ENCODE results near the gene SYT17.

SYT17 gene

GRCh38 chr16:19254611-19255010 is 86.6 kb downstream of the SYT17 start:
- no peak for DNase-seq (ENCODE audit: low read depth)

GRCh38 chr16:19264123-19264673 is 96.2 kb downstream of the SYT17 start:
- DNase-seq (ENCODE audit: low read depth): no peak

DNA sequence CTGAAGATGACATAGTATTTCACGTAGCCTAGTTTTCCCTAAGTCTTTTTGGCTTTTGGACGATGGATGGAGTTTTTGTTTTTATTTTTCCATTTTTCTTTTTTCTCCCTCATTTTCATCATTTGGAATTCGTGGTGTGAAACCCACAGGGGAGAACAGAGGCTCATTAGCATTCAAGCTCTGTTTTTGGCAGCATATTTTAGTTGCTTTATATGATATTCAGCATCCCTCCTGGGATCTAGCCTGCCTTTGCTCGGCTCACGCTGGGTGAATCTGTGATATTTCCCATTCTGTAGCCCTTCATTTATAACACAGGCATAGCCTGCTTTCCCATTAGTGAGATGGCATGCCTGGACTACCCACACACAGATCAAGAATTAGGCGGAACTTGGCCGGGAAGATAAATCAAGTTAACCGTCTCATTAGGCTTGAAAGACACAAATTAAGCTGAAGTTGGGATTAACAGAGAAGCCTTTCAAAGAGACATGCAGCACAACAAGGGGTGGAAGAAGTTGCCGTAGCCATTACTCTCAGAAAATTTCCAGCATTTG is 97.4 kb downstream of the SYT17 start:
- no peak for DNase-seq (ENCODE audit: low read depth)

DNA sequence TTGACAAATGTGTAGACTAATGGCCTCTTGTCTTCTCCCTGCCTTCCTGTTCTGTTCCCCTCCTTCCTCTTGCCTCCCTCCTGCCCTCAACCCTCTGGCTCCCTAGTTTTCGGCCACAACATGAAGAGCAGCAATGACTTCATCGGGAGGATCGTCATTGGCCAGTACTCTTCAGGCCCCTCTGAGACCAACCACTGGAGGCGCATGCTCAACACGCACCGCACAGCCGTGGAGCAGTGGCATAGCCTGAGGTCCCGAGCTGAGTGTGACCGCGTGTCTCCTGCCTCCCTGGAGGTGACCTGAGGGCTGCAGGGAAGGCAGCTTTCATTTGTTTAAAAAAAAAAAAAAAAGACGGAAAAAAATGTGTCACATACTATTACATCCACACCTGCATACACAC is 98.7 kb downstream of the SYT17 start:
- no peak for DNase-seq (ENCODE audit: low read depth)

DNA sequence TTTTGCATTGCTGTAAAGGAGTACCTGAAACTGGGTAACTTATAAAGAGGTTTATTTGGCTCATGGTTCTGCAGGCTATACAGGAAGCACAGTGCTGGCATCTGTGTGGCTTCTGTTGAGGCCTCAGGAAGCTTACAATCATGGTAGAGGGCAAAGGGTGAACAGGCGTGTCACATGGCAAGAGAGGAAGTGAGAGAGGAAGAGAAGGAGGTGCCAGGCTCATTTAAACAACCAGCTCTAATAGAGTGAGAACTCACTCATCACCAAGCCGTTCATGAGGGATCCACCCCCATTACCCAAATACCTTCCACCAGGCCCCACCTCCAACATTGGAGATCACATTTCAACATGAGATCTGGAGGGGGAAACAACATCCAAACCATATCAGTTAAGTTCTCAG is 101.1 kb downstream of the SYT17 start:
- DNase-seq (ENCODE audit: low read depth): no peak

GRCh38 chr16:19274165-19274797 is 106.2 kb downstream of the SYT17 start:
- DNase-seq (ENCODE audit: low read depth): no peak

DNA sequence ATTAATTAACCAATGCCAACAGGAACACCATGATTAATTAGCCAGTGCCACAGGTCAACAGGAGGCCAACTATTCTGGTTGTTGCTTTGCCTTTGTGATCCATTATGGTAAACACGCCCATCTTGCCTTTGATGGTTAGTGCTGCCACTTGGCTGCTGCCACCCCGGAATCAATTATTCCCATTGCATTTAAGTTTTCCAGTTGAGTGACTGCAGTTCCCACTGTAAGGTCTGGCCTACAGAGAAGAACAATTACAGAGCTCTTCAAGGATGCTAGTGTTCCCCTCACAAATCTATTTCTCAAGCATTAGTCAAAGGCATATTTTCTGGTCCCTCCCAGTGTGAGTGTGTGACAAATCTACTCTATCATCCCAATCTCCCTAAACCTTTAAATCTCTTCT is 110.4 kb downstream of the SYT17 start:
- DNase-seq (ENCODE audit: low read depth): no peak

GRCh38 chr16:19281246-19281645 is 113.2 kb downstream of the SYT17 start:
- no peak for DNase-seq (ENCODE audit: low read depth)

DNA sequence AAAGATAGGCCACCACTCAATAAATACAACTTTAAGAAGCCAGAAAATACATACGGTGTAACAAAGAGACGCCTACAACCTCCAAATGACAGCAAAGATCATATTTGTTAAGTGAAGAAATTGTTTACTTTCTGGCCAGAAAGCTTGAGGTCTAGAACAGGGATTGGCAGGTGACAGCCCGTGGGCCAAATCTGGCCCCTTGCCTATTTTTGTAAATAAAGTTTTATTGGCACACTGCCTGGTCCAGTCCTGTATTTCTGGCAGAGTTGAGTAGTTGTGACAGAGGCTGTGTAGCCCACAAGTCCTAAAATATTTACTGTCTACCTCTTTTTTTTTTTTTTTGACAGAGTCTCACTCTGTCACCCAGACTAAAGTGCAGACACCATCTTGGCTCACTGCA is 114.1 kb downstream of the SYT17 start:
- DNase-seq (ENCODE audit: low read depth): no peak

GRCh38 chr16:19283637-19284036 is 115.6 kb downstream of the SYT17 start:
- DNase-seq (ENCODE audit: low read depth): no peak

DNA sequence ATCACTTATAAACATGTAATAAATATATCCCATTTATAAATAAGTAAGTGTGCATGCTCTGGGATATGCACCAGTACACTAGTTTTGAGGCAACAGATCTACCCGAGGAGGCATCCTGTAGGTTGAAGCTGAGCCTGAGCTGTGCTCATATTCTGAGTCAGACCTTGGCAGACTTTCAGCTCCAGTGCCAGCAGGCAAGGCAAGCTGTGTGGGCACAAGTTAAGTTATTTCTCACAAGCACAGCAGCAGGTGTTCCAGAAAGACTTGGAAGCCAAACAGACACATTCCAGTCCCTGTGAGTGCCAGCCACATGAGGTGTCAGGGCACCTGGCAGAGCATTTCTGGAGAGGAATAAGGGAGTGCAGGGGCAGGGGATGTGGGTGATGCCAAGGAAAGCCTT is 116.2 kb downstream of the SYT17 start:
- DNase-seq (ENCODE audit: low read depth): peak; percentile 14

DNA sequence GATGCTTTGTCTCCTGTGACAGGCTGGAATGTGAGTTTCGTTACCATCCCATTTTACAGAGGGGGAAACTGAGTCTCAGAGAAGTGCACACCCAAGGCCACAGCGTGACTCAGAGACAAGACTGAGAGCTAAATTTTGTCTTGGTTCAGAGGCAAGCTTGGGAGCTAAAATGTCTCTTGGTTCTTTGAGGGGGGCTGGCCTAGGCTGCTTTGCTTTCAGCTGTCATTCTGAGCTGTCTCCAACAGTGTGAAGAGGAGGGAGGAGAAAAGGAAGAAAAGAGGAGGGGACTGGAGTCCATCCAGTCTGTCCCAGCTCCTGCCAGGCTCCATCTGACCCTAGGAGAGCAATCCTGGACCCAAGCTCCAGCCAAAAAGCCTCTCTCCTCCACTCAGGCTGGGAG is 117.4 kb downstream of the SYT17 start, which contains the start of gene CLEC19A:
CLEC19A (plus strand) TSS at position 301 of the 400 bp plus-strand sequence. CDS start 121 bp downstream, outside the sequence.
- DNase-seq (ENCODE audit: low read depth): no peak

DNA sequence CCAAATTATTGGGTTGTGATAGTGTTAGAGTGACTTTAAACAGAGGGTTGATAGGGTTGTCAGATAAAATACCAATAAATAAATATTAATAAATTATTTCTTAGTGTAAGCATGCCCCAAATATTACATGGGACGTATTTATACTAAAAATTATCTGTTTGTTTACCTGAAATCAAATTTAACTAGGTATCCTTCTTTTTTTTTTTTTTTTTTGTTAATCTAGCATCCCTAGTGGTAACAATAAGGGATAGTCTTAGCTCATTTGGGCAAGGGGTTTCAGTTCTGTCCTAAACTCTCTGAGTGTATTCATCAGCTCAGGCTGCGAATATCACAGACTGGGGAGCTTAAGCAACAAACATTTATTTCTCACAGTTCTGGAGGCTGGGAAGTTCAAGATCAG is 118.8 kb downstream of the SYT17 start:
- no peak for DNase-seq (ENCODE audit: low read depth)

GRCh38 chr16:19287241-19287640 is 119.2 kb downstream of the SYT17 start:
- no peak for DNase-seq (ENCODE audit: low read depth)

DNA sequence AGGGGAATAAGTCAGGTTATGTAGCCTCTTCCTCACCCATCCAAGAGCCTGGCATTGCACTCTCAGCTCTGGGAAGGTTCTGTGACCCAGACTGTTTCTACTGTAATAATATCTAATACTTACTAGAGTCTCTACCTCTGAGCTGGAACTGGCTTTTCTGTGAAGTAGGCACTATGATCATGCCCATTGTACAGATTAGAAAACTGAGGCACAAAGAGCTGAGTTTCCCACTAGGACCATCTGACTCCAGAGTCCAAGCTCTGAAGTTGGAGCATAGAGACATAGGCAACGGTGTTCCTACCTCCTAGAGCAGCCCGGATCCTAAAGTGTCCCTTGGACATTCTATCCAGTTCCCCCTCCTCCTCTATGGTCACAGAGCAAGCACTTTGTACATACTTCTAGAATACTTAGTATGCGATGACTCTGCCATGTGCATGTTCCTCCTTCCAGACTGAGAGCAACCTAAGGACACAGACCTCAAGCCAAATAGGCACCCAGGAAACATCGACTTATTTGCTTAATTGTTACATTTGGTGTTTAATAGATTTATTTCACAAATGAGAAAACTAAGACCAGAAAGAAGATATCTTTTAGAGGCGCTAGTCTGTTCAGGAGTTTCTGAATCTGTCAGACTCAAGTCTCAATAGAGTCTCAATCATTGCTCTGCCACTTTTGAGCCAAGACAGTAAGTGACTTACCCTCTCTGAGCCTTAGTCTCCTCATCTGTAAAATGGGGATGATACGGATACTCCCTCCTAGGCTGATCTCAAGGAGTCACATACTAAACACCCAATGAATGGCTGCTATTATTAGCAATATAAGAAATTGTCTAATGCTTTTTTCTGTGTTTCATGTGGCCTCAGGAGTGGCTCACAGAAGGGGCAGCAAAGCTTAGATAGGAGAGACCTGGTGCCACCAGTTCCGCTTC is 121.1 kb downstream of the SYT17 start:
- no peak for DNase-seq (ENCODE audit: low read depth)

DNA sequence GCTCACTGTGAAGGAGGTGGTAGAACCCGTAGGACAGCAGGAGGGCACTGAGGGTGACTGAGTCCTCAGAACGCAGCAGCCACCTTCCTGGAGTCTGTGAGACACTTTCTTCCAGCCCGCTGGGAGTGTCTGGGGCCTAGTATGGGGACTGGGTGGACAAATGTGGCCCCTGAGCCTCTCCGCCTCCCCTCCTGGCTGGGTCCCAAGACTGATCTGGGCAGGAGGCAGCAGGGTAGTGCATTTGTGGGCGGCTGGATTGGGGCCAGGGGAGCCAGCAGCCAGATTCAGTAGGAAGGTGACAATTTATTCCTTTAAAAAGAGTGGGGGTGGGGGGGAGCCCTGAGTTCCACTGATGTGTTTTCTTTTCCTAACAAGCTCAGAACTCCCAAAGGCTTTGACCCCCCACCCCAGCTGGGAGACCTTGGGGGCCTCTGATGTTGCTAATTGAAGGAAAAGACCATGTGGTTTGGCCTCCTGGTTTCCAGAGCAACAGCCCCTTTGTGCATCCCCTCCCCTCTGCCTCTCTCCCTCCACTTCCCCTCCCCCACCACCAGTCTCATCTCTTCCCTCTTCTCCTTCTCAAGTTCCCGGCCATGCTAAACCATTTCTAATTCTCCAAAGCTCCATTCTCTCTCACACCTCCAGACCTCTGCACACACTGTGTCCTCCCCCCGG is 121.9 kb downstream of the SYT17 start:
- DNase-seq (ENCODE audit: low read depth): no peak

GRCh38 chr16:19290860-19291259 is 122.8 kb downstream of the SYT17 start:
- no peak for DNase-seq (ENCODE audit: low read depth)

DNA sequence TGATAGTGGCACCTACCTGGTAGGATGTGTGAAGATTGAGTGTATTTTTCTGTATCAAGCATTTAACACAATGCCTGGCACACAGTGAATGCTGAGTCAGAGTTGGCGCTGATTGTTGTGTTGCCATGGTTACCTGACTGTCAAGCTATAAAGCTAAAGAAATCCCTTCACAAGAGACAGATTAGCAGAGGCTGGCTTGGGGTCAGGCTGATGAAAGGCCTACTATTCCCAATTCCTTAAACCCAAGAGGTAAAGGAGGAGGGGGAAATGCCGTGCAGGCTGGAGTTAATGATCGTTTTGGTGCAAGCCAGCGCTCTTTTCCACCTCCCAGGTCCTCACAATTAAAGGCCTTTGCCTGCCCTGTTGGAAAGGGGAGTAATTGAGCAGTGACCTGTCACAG is 123.4 kb downstream of the SYT17 start:
- no peak for DNase-seq (ENCODE audit: low read depth)

- DNase-seq (ENCODE audit: low read depth): no peak
Measured at GRCh38 chr16:19292186-19292585, 124.1 kb downstream of the SYT17 start.

DNA sequence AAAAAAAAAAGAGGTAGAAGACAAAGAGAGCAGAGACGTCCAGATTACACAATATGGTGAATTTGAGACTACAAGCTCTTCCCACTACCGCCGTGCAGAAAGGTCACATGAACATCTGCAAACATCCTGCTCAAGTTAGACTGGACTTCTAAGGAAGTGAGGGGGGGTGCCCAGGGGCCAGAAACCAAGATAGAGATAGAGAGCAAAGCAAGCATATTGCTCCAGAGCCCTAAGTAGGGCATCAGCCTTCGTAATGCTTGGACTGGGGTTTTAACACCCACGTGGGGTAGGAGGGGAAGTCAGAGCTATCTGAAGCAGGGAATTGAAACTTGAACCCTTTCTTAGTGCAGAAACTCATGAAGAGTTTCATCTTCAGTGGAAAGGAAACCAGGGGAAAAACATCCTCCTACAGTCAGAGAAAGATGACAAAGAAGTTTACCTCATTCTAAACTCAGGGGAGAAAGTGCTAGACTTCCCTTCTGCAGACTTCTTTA is 126.2 kb downstream of the SYT17 start:
- DNase-seq (ENCODE audit: low read depth): peak; percentile 6

DNA sequence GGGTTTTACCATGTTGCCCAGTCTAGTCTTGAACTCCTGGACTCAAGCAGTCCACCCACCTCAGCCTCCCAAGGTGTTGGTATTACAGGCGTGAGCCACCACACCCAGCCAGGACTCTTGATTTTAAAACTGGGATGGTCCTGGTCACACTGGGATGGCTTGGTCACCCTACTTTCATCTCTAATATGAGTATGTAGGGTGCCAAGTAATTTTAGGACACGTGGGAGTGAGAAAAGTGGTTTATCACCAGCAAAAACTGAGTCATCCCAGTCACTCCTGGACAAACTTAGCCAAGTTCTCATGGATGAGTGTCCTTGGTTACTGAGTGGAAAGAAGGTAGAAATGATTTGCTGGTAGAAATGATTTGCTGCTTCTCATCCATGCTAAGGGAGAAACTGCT is 127.4 kb downstream of the SYT17 start:
- DNase-seq (ENCODE audit: low read depth): no peak

- no peak for DNase-seq (ENCODE audit: low read depth)
Measured at GRCh38 chr16:19297454-19297853, 129.4 kb downstream of the SYT17 start.
